SK-N-SH (cell line): ENCODE data around the gene CKAP2L.

Source experiments
- MXI1 ChIP-seq: IDR thresholded peaks from 2 replicates; pipeline ENCODE4 v1.6.1; 2012; ENCODE audit warnings: mild to moderate bottlenecking, low read depth, low read length, improper control_type of control experiment
- TCF12 ChIP-seq: IDR thresholded peaks from 2 replicates; pipeline ENCODE4 v1.4.0; 2012
- TF ChIP-seq, protein P1 (sequence below): fragments of 200-600 bp; sonication (generic); IDR thresholded peaks from 2 replicates; pipeline ENCODE4 v1.6.1; 2017; ENCODE audit warnings: antibody characterized with exemption, mild to moderate bottlenecking, moderate library complexity

GRCh38 chr2:112798979-112799975 is 34.9 kb upstream of the CKAP2L start:
- TF ChIP-seq, protein P1, sequence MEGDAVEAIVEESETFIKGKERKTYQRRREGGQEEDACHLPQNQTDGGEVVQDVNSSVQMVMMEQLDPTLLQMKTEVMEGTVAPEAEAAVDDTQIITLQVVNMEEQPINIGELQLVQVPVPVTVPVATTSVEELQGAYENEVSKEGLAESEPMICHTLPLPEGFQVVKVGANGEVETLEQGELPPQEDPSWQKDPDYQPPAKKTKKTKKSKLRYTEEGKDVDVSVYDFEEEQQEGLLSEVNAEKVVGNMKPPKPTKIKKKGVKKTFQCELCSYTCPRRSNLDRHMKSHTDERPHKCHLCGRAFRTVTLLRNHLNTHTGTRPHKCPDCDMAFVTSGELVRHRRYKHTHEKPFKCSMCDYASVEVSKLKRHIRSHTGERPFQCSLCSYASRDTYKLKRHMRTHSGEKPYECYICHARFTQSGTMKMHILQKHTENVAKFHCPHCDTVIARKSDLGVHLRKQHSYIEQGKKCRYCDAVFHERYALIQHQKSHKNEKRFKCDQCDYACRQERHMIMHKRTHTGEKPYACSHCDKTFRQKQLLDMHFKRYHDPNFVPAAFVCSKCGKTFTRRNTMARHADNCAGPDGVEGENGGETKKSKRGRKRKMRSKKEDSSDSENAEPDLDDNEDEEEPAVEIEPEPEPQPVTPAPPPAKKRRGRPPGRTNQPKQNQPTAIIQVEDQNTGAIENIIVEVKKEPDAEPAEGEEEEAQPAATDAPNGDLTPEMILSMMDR = no peak
- no peak for TF ChIP-seq TCF12
- TF ChIP-seq MXI1 = no peak
